ENCODE results near the gene PCNA.

- TF ChIP-seq, protein P1, sequence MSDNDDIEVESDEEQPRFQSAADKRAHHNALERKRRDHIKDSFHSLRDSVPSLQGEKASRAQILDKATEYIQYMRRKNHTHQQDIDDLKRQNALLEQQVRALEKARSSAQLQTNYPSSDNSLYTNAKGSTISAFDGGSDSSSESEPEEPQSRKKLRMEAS (CRISPR knock-in tag; IDR thresholded peaks at IDR 0.05): no peak
- TF ChIP-seq SNRNP70 (optimal IDR thresholded peaks at IDR 0.05; ENCODE audit: low read depth, low read length): no peak
Measured at GRCh38 chr20:5136096-5136495, 16.3 kb upstream of the PCNA start.

Measured in K562 (cell line).